HCT116 (cell line): ENCODE measurements around the gene SLCO2B1. TPM values are rescaled to one million over a fixed set of nuclear protein-coding genes. Genes with fewer than 3 reads are reported as not detected.
A peak's percentile ranks its signal among the peaks of the same experiment; 100 is the strongest.

Source experiments
- ATAC-seq: fragments of 200-7000 bp; cut with Tn5 transposase; 2 replicates; pipeline ENCODE4 v1.9.1; 2020; ENCODE audit warnings: mild to moderate bottlenecking, moderate library complexity
- BruUV-seq: library from RNA; stranded (reverse); fragments of 400-500 nt; replicated peaks from 2 replicates; lab custom pipeline; 2021; lab: Mats Ljungman, UMichigan
- CTCF ChIA-PET: fragments of 300-600 bp; sonication (Branson Sonifier 250); formaldehyde crosslinking; loops from one replicate; lab custom pipeline; 2021; ENCODE audit warnings: antibody characterized with exemption; lab: Charles Lee
- POLR2A ChIA-PET: fragments of 300-600, 350-600 bp; sonication (Branson Sonifier 250); formaldehyde crosslinking; loops from one replicate; lab custom pipeline; 2021; ENCODE audit warnings: antibody characterized with exemption; lab: Charles Lee
- RAD21 ChIA-PET, 2 experiments: fragments of 300-600 bp; sonication (Branson Sonifier 250); formaldehyde crosslinking; loops; one replicate each; lab custom pipeline; 2023; ENCODE audit warnings: low total read pairs in 2 of 2; ENCODE audit not compliant: uncharacterized antibody in 2 of 2, unreplicated experiment in 2 of 2, low non-redundant PET in 1 of 2; lab: Charles Lee
- DNase-seq: peaks from one replicate; pipeline ENCODE4 v3.0.0-alpha.2; 2010; ENCODE audit warnings: low read depth, low spot score
- H2AFZ ChIP-seq: fragments of 200-600 bp; shearing (Covaris generic), sonication (generic); 2 replicates; pipeline ENCODE4 v1.6.1; 2017; ENCODE audit warnings: low read depth, mixed run types, mixed read lengths, antibody characterized with exemption, low read length; ENCODE audit not compliant: poor library complexity, severe bottlenecking
- H3K27ac ChIP-seq: 2 replicates; pipeline ENCODE4 v1.5.1; 2012; ENCODE audit warnings: low read depth, low read length
- H3K27me3 ChIP-seq: fragments of 200-600 bp; sonication (generic); 2 replicates; pipeline ENCODE4 v1.6.1; 2016; ENCODE audit warnings: mixed run types, low read length, mixed read lengths; ENCODE audit not compliant: insufficient read depth
- H3K36me3 ChIP-seq, 2 experiments: fragments of 200-500 bp in 1 of 2; fragments of 200-600 bp in 1 of 2; sonication (Bioruptor generic) in 1 of 2; sonication (generic) in 1 of 2; 2 replicates each; pipeline versions ENCODE4 v1.5.1 to v1.6.1; 2014 to 2016; ENCODE audit warnings: low read length in 2 of 2, inconsistent platforms in 1 of 2, mixed read lengths in 1 of 2, mixed run types in 1 of 2; ENCODE audit not compliant: insufficient read depth in 2 of 2, control insufficient read depth in 1 of 2
- H3K4me1 ChIP-seq, 2 experiments: fragments of 200-600 bp in 1 of 2; sonication (generic) in 1 of 2; 2 replicates each; pipeline versions ENCODE4 v1.5.1 to v1.6.1; 2012 to 2017; ENCODE audit warnings: low read length in 2 of 2, inconsistent platforms in 1 of 2, mild to moderate bottlenecking in 1 of 2, mixed read lengths in 1 of 2, mixed run types in 1 of 2, moderate library complexity in 1 of 2; ENCODE audit not compliant: insufficient read depth in 2 of 2, control insufficient read depth in 1 of 2
- H3K4me2 ChIP-seq: fragments of 200-600 bp; sonication (generic); 2 replicates; pipeline ENCODE4 v1.6.1; 2017; ENCODE audit warnings: mixed run types, low read length, mixed read lengths
- H3K4me3 ChIP-seq, 2 experiments: fragments of 200-600 bp in 1 of 2; sonication (generic) in 1 of 2; replicated peaks in 1 of 2; 2 replicates each; pipeline ENCODE4 v1.5.1; 2011 to 2016; ENCODE audit warnings: low read length in 2 of 2, control low read depth in 1 of 2, low read depth in 1 of 2, mild to moderate bottlenecking in 1 of 2, mixed read lengths in 1 of 2, mixed run types in 1 of 2
- H3K79me2 ChIP-seq: fragments of 200-600 bp; sonication (generic); 2 replicates; pipeline ENCODE4 v1.6.1; 2017; ENCODE audit warnings: mild to moderate bottlenecking, mixed run types, low read length, moderate library complexity, mixed read lengths; ENCODE audit not compliant: insufficient read depth
- H3K9ac ChIP-seq: fragments of 200-600 bp; sonication (generic); 2 replicates; pipeline ENCODE4 v1.6.1; 2016; ENCODE audit warnings: low read length, mixed read lengths
- H3K9me2 ChIP-seq: fragments of 200-600 bp; sonication (generic), shearing (Covaris generic); 2 replicates; pipeline ENCODE4 v1.6.1; 2017; ENCODE audit warnings: mixed run types, mild to moderate bottlenecking, moderate library complexity; ENCODE audit not compliant: insufficient read depth
- H3K9me3 ChIP-seq, 2 experiments: fragments of 200-500 bp in 1 of 2; fragments of 200-600 bp in 1 of 2; sonication (Bioruptor generic) in 1 of 2; sonication (generic) in 1 of 2; 2 replicates each; pipeline ENCODE4 v1.6.1; 2014 to 2017; ENCODE audit warnings: low read length in 2 of 2, mixed read lengths in 2 of 2, inconsistent platforms in 1 of 2, low read depth in 1 of 2, mild to moderate bottlenecking in 1 of 2, mixed run types in 1 of 2, moderate library complexity in 1 of 2; ENCODE audit not compliant: control insufficient read depth in 1 of 2, insufficient read depth in 1 of 2
- H4K20me1 ChIP-seq: fragments of 200-600 bp; sonication (generic), shearing (Covaris generic); 2 replicates; pipeline ENCODE4 v1.6.1; 2017; ENCODE audit warnings: mixed run types, mild to moderate bottlenecking, moderate library complexity; ENCODE audit not compliant: insufficient read depth
- CBX3 ChIP-seq: IDR thresholded peaks from 2 replicates; pipeline ENCODE4 v1.6.1; 2012; ENCODE audit warnings: low read depth
- CTCF ChIP-seq, 3 experiments: fragments of 200-600 bp in 1 of 3; sonication (generic) in 1 of 3; IDR thresholded peaks in 2 of 3; conservative IDR thresholded peaks in 1 of 3; 2 replicates each; pipeline ENCODE4 v1.5.1; 2012 to 2017; ENCODE audit warnings: low read depth in 2 of 3, low read length in 2 of 3, antibody characterized with exemption in 1 of 3, borderline replicate concordance in 1 of 3, control low read depth in 1 of 3, mild to moderate bottlenecking in 1 of 3, mixed read lengths in 1 of 3, mixed run types in 1 of 3, moderate library complexity in 1 of 3; ENCODE audit not compliant: insufficient read depth in 1 of 3
- ELF1 ChIP-seq: IDR thresholded peaks from 2 replicates; pipeline ENCODE4 v1.6.1; 2012; ENCODE audit warnings: low read depth, borderline replicate concordance
- EZH2phosphoT487 ChIP-seq: fragments of 200-600 bp; IDR thresholded peaks from 2 replicates; pipeline ENCODE4 v1.6.1; 2018; ENCODE audit warnings: antibody characterized with exemption, borderline replicate concordance
- FOSL1 ChIP-seq: IDR thresholded peaks from 2 replicates; pipeline ENCODE4 v1.6.1; 2012; ENCODE audit warnings: low read depth
- MAX ChIP-seq: IDR thresholded peaks from 2 replicates; pipeline ENCODE4 v1.6.1; 2012
- POLR2AphosphoS5 ChIP-seq: IDR thresholded peaks from 2 replicates; pipeline ENCODE4 v1.6.1; 2011; ENCODE audit warnings: mild to moderate bottlenecking, low read depth, low read length, moderate library complexity
- SP1 ChIP-seq: IDR thresholded peaks from 2 replicates; pipeline ENCODE4 v1.6.1; 2012; ENCODE audit warnings: low read depth
- TCF7L2 ChIP-seq: IDR thresholded peaks from 2 replicates; pipeline ENCODE4 v1.7.0; 2011; ENCODE audit warnings: borderline replicate concordance, inconsistent platforms; ENCODE audit not compliant: insufficient read depth, insufficient read length; ENCODE audit errors: extremely low read depth
- YY1 ChIP-seq: IDR thresholded peaks from 2 replicates; pipeline ENCODE4 v1.6.1; 2011; ENCODE audit warnings: low read length, low read depth, moderate library complexity, mild to moderate bottlenecking; ENCODE audit not compliant: insufficient replicate concordance; ENCODE audit errors: extremely low read depth
- intact Hi-C: fragments of 100-400 bp; cut with micrococcal nuclease; formaldehyde crosslinking; loops from 2 replicates; pipeline ENCODE4 v1.10.0; 2022
- total RNA-seq: library from RNA; stranded (reverse); gene quantifications from one replicate; pipeline ENCODE4 v1.2.1, GENCODE V29; 2021; ENCODE audit not compliant: unreplicated experiment
- TF ChIP-seq, protein P1 (sequence below): IDR thresholded peaks from 2 replicates; pipeline ENCODE4 v1.6.1; 2012; ENCODE audit warnings: low read depth

The SLCO2B1 gene
- total RNA-seq, 1 experiment from 2014 or later = 0.81 TPM

DNA sequence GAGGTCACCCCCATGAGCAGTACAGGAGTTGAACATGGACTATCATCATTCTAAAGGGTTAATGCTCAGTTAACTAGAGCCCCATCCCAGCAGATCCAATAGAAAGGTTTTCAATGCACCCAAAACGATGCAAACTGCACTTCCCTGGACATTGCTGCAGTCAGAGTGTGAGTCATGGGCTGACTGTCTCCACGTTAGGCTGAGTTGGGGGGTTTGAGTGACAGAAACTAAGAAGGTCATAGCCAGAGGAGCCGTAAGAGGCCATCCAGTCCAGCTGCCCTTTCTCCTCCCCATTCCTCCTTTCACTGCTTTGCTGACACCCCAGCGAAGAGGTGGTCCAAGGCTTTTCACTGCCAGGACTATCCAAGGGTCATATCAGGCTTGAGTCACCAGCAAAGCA is 43.7 kb upstream of the SLCO2B1 start:
- H3K4me1 ChIP-seq = peaks cover 0 to 24% of the 10 kb centered on the region in 2 experiments; a peak in 2 of 4 replicates
- no peak for ATAC-seq
- no peaks in the 10 kb centered on the region for H3K36me3 ChIP-seq
- ChIA-PET POLR2A (no interaction called here), RAD21 (no interaction called here), CTCF (no interaction called here)
- no TSS peak for BruUV-seq
- H2AFZ ChIP-seq = peak overlapping the region; percentile 8
- no peaks in the 10 kb centered on the region for H4K20me1 ChIP-seq
- no peak for DNase-seq
- intact Hi-C loops = no loop called here
- H3K9me3 ChIP-seq = no peaks in the 10 kb centered on the region; a peak in 1 of 4 replicates
- no peaks in the 10 kb centered on the region for H3K9me2 ChIP-seq
- H3K27me3 ChIP-seq = no peaks in the 10 kb centered on the region
- H3K4me2 ChIP-seq = no peak overlapping the region; the same call in 1 of the 2 replicates
- no peak overlapping the region for H3K9ac ChIP-seq
- H3K27ac ChIP-seq = no peak overlapping the region
- no peak overlapping the region for H3K4me3 ChIP-seq
- TF ChIP-seq CTCF (IDR thresholded peaks at IDR 0.05 in 2 of 3, conservative IDR thresholded peaks at IDR 0.05 in 1 of 3; ENCODE audit: borderline replicate concordance in 1 of 3, insufficient read depth in 1 of 3, low read depth in 2 of 3, low read length in 2 of 3) (no peak), POLR2AphosphoS5 (no peak), FOSL1 (no peak), ELF1 (no peak), YY1 (no peak), TCF7L2 (no peak), MAX (no peak), CBX3 (no peak), SP1 (no peak), EZH2phosphoT487 (no peak)
- TF ChIP-seq, protein P1, sequence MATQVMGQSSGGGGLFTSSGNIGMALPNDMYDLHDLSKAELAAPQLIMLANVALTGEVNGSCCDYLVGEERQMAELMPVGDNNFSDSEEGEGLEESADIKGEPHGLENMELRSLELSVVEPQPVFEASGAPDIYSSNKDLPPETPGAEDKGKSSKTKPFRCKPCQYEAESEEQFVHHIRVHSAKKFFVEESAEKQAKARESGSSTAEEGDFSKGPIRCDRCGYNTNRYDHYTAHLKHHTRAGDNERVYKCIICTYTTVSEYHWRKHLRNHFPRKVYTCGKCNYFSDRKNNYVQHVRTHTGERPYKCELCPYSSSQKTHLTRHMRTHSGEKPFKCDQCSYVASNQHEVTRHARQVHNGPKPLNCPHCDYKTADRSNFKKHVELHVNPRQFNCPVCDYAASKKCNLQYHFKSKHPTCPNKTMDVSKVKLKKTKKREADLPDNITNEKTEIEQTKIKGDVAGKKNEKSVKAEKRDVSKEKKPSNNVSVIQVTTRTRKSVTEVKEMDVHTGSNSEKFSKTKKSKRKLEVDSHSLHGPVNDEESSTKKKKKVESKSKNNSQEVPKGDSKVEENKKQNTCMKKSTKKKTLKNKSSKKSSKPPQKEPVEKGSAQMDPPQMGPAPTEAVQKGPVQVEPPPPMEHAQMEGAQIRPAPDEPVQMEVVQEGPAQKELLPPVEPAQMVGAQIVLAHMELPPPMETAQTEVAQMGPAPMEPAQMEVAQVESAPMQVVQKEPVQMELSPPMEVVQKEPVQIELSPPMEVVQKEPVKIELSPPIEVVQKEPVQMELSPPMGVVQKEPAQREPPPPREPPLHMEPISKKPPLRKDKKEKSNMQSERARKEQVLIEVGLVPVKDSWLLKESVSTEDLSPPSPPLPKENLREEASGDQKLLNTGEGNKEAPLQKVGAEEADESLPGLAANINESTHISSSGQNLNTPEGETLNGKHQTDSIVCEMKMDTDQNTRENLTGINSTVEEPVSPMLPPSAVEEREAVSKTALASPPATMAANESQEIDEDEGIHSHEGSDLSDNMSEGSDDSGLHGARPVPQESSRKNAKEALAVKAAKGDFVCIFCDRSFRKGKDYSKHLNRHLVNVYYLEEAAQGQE = no peak
- H3K79me2 ChIP-seq = no peaks in the 10 kb centered on the region
